NOMO-1 treated with DMSO at 0.1 percent for 48 hours (cell line): Measurements from ENCODE around the gene ZNF749.
"Not testable (repeated sequence)": the region's sequence is repeated elsewhere in the genome, so short reads cannot be mapped to it uniquely, and the experiment has no call there.

Source experiments
- DNase-seq: peaks from one replicate; lab custom pipeline; 2025; ENCODE audit not compliant: unreplicated experiment; lab: John Stamatoyannopoulos, UW

The ZNF749 gene

DNA sequence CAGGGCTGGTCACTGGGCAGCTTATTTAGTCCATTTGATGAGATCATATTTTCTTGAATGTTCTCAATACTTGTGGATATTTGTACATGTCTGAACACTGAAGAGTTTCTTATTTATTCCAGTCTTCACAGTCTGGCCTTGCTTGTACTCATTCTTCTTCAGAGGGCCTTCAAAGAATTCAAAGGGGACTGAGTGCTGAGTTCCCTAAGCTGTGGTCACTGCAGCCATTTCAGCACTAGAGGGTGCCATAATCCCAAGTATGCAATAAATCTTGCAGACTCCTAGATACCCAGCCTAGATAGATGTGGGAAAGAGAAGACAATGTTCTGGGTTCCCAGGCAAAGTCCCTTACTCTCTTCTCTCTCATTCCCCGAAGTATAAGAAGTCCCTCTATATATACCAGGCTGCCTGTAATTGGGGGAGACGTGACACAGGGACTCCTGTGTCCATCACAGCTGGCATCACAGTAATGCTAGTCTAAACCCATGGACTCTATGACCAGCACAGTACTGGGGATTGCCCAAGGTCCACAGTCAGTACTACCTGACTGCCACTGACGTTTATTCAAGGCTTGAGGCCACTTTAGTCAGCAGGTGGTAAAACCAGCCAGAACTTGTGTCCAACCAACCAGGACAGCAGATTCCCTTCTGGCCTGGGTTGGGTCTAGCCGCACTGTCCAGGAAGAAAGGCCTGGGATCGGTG lies 30.7 kb downstream of the ZNF749 start:
- peak; percentile 38 for DNase-seq

DNA sequence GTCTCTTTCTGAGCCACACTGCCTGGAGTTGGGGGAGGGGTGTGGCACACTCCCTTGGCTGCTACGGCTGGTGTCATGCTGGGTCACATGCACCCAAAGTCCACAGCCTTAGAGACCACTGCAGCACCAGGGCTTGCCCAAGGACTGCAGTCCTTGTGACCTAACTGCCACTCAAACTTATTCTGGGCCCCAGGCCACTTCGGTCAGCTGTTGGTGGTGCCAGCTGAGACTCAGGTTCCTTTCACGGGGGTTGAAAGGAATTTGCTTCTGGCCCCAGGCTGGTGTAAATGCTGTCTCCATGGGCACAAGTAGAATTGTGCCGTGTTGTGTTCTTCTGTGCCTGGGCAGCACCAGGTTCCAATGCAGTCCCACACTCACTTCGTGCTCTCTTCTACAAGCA lies 31.4 kb downstream of the ZNF749 start:
- no peak for DNase-seq

DNA sequence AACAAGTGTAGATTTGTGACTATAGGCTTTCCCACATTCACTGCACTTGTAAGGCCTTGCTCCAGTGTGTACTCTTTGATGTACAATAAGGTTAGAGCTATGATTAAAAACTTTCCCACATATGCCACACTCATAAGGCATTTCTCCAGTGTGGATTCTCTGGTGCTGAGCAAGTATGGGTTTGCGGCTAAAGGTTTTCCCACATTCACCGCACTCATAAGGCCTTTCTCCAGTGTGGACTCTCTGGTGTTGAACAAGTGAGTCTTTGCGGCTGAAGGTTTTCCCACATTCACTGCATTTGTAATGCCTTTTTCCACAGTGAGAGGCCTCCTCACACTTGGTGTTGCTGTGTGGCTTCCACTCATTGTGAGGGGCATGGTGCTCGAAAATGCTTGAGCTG lies 38.5 kb downstream of the ZNF749 start:
- no peak for DNase-seq

DNA sequence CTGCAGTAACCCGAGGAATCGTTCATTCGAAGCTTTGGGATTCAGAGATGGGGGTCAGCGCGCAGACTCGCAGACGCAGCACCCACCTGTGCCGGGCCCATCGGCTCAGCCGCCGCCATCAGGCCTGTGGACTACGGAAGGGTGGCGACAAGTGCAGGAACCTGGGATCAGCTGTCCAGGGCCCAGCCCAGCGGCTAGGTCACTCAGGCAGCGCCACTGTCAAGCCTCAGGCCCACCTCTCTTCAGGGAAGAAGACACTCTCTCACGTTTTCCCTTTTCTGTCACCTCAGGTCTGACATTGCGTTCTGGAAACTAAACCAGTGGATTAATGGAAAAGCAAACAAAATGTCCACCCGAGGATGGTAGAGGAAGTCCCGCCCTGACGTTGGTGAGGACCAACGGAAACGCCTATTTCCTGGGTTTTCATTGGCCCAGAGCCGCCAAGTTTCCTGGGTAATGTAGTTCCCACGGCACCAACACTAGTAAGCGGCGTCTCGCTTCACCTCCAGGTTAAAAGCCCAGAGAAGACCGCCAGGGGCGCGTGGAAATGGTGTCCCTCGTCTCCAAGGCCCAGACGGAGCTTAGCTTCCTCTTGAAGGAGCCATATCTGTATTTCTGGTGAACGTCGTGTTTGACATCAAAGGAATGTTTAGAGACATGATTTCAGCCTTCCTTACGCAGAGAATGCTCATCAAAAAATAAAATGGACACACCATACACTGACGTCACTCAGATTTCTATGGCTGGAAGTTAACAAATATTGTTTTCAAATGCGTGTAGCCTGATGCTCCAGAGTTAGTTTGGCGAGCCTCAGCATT lies 42.3 kb downstream of the ZNF749 start, which contains the start of gene ZNF772:
Gene ZNF772 (minus strand): TSS at position 376 of the 818 bp plus-strand sequence. CDS start 257 bp downstream, at position 119.
- DNase-seq: peak; percentile 95

DNA sequence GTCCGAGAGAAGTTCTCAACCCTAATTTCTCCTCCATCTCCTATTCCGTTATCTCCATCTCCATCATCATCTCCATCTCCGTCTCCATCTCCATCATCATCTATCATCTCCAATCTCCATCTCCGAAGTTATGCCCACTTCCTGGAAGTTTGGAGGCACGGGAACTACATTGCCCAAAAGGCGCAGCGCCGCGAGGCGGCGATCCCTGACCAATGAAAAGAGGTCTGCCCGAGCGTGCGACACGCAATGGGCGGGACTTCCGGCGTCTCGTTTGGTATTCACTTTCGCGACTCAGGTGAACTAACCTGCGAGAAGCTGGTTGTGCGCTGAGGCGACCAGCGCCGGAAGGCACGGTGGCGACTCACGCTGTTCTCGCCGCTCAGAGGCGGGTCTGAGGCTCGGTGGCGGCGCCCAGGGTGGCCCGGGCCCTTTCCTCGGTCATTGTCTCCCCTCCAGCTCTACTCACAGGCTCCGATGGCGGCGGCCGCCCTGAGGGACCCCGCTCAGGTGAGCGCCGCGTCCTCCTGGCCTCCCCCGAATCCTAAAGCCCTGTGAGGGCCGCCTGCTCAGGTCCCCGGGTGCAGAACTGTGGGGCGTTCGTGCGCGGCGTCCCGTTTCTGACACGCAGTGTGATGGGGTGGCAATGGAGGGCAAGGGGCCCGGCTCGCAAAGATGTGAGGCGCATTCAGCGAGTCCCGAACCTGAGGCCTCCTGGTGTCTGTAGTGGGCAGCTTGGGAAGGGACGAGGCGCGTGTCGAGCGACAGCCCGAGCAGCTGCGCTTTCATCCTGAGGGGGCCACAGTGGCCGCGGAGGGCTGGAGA lies 52.6 kb downstream of the ZNF749 start, which contains the start of gene ZNF419:
Gene ZNF419 (plus strand): TSS at position 274 of the 822 bp plus-strand sequence. CDS start 201 bp downstream, at position 475.
- DNase-seq: peak; percentile 71

DNA sequence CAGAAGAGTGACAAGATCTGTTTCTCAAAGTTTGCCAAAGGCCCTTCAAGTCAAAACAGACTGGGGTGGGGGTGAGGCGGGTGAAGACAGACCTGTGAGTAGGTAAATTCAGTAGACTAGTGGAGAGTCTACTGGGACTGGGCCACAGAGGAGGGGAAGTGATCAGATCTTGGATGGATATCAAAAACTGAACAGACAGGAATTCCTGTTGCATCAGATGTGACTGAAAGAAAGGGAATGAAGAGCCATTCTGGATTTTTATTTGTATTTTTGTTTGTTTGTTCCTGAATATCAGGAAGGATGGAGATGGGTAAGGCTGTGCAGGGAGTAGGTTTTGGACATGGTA lies 53.1 kb downstream of the ZNF749 start:
- DNase-seq: not testable (repeated sequence)
